Hypothalamus (tissue), 51 donors: ENCODE results near the gene SLC13A3.

ENCODE experiments used
- DNase-seq, 51 donors: peaks; one replicate each; lab custom pipeline; 2025; lab: John Stamatoyannopoulos, UW

The SLC13A3 gene

GRCh38 chr20:46609043-46609442 is 42.2 kb downstream of the SLC13A3 start:
- no peak for DNase-seq

GRCh38 chr20:46607849-46608497 is 43.3 kb downstream of the SLC13A3 start:
- no peak for DNase-seq

- no peak for DNase-seq
These were observed 43.9 kb downstream of the SLC13A3 start for GRCh38 chr20:46607191-46607848.

GRCh38 chr20:46606817-46607190 is 44.5 kb downstream of the SLC13A3 start:
- DNase-seq = no peak

- no peak for DNase-seq
These were observed 45.1 kb downstream of the SLC13A3 start for GRCh38 chr20:46605978-46606816.

GRCh38 chr20:46605181-46605580 is 46.1 kb downstream of the SLC13A3 start:
- DNase-seq = no peak

- no peak for DNase-seq
These were observed 46.6 kb downstream of the SLC13A3 start for GRCh38 chr20:46604551-46605133.

- no peak for DNase-seq
These were observed 48.8 kb downstream of the SLC13A3 start for GRCh38 chr20:46602429-46602828.

- no peak for DNase-seq
These were observed 49.6 kb downstream of the SLC13A3 start for GRCh38 chr20:46601603-46602122.

- DNase-seq = no peak
These were observed 50.9 kb downstream of the SLC13A3 start for GRCh38 chr20:46600286-46600752.

GRCh38 chr20:46599227-46599987 is 51.9 kb downstream of the SLC13A3 start:
- DNase-seq = no peak

- DNase-seq = no peak
These were observed 55.3 kb downstream of the SLC13A3 start for GRCh38 chr20:46595933-46596332.

GRCh38 chr20:46594725-46595124 is 56.5 kb downstream of the SLC13A3 start:
- no peak for DNase-seq

- DNase-seq = no peak
These were observed 58.5 kb downstream of the SLC13A3 start for GRCh38 chr20:46592580-46593362.

GRCh38 chr20:46590443-46590842 is 60.8 kb downstream of the SLC13A3 start:
- DNase-seq = no peak

- DNase-seq = no peak
These were observed 62.4 kb downstream of the SLC13A3 start for GRCh38 chr20:46588532-46589511.

- DNase-seq = no peak
These were observed 63.3 kb downstream of the SLC13A3 start for GRCh38 chr20:46587986-46588385.

GRCh38 chr20:46586724-46587123 is 64.5 kb downstream of the SLC13A3 start:
- no peak for DNase-seq
